ENCODE data around the gene SEM1.
"Not testable (repeated sequence)": the region's sequence is repeated elsewhere in the genome, so short reads cannot be mapped to it uniquely, and the experiment has no call there.

The SEM1 gene

DNA sequence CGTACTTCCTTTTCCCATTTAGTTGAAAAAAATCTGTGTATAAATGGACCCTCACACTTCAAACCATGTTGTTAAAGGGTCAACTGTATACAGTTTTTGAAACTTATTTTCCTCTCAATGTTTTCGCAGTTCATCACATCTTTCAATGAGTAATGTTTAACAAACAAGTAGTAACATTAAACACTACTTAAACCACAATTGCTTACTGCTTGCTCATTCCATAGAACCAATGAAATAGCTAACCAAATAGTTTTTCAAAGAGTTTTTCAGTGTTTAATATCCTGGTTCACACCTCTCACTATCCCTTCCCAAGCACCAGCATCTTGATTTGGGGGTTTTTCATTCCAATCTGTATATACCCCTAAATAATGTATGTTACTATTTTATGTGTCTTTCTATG lies 9.1 kb downstream of the SEM1 start:
- DNase-seq, result no peak

DNA sequence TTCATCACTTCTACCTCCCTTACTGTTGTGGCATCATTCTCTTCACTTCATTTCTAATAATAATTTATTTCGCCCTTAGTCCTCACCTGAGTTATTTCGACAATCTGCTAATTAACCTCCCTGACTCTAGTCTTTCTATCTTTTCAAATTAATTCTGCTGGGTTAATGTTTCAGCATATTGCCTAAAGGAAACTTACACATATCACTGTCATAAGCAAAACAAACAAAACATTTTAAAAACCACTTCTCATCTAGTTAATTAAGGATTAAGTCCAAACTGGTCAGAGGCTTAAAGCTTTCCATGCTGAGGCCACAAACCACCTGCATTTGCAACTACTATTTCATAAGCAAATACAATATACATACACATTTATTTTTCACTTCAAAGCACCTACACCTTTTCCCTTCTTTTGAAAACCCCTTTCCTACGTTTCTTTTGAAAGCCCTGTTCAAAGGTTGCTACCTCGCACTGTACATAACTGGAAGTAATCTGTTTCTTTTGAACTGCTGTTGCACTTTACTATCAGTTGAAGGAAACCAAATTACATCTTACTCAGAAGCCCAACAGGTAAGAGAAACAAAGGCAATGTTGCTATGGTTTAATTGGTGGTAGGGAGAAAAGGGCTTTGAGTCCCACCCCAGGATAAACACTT lies 10.3 kb downstream of the SEM1 start:
- DNase-seq, result no peak

GRCh38 chr7:96698449-96698848 lies 11.2 kb downstream of the SEM1 start:
- not testable (repeated sequence) for DNase-seq

GRCh38 chr7:96697822-96698221 lies 11.8 kb downstream of the SEM1 start:
- DNase-seq, result no peak

GRCh38 chr7:96695581-96695980 lies 14.1 kb downstream of the SEM1 start:
- DNase-seq, result no peak

GRCh38 chr7:96694082-96694481 lies 15.6 kb downstream of the SEM1 start:
- DNase-seq, result no peak

- DNase-seq, result no peak
Observed at GRCh38 chr7:96691702-96692101, 17.9 kb downstream of the SEM1 start.

GRCh38 chr7:96689414-96689813 lies 20.2 kb downstream of the SEM1 start:
- DNase-seq, result no peak

DNA sequence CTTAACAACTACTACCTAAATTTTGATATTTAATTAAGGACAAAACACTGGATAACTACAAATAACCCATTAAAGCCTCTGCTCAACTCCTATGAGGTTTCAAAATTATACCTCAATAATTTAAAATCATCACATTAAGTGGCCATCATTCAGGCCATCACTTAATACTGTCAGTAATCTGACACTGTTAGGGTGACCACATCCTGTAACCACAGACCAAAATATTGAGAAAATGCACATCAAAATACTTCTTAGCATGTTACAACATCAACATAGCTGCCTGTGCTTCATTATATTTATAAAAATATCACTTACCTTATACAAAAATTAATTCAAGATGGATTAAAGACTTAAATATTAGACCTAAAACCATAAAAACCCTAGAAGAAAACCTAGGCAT lies 23.3 kb downstream of the SEM1 start:
- no peak for DNase-seq

DNA sequence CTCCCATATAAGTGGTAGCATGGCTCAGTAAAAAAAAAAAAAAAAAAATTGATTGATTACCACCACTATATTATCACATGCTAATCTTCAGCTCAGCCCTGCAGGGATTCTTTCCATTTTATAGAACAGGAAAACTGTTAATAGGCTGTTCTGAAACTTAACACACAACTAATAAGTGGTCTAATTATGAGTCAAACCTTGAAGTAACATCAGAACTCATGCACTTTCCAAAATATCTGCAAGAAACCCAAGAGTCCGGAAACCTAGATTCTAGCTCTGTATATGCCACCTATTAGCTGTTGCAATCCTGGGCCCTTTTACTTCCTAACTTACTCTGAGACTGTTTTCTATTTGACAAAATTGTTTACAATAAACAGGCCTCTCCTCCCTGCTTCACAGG lies 23.9 kb downstream of the SEM1 start:
- no peak for DNase-seq

- no peak for DNase-seq
Observed at GRCh38 chr7:96685353-96685752, 24.3 kb downstream of the SEM1 start.

- DNase-seq, result no peak
Observed at GRCh38 chr7:96679886-96680285, 29.8 kb downstream of the SEM1 start.

GRCh38 chr7:96676919-96677318 lies 32.7 kb downstream of the SEM1 start:
- DNase-seq, result no peak

DNA sequence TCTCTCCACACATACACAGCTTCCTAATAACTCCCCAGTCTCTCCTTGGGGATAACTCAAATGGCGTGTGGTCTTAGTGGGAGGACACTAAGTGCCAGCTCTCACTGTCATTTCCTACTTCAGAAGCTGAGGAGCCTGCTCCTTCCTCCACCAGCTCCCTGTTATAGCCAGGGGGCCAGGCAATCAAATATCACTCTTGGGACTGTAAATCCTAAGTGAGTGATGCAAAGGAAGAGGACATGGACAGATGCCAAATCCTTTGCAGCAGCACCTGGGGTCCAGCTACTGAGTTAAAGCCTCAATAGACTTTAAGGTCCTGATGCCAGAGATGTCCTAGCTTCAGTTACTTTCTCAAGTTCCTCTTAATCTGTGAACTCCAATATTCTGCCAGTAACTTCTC lies 34.1 kb downstream of the SEM1 start:
- no peak for DNase-seq

DNA sequence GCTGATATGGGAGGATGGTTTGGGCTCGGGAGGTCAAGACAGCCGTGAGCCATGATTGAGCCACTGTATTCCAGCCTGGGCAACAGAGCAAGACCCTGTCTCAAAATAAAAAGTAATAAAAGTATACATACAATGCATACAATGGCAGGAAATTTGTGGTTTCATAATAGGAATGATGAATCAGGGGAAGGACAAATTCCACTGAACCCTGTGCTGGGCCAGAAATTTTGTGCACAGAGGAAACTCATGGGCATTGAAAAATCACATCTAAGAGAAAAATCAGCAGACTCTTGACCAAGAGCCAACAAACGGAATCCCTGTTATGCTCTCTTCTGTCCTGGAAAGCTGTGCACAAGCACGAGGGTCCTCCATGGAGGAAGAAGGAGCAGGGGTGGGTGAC lies 35.1 kb downstream of the SEM1 start:
- DNase-seq, result no peak

GRCh38 chr7:96671854-96672253 lies 37.8 kb downstream of the SEM1 start:
- no peak for DNase-seq

- no peak for DNase-seq
Observed at GRCh38 chr7:96670338-96671289, 39.0 kb downstream of the SEM1 start.

DNA sequence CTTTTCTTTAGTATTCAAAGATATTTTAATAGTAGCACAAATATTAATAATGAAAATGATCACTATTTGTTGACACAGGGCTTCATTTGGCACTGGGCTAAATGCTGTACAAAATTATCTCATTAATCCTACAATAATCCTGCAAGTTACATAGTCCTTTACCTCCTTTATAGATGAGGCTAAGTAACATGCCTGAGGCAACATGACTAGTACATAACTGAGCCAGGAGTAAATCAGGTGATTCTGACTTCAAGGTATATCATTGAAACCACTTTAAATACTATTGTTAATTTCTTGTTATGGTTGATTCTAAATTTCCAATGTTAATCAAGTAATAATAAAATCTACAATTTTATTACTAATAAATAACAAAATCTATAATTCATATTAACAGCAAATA lies 39.8 kb downstream of the SEM1 start:
- DNase-seq, result no peak

GRCh38 chr7:96667026-96667425 lies 42.6 kb downstream of the SEM1 start:
- DNase-seq, result no peak

GRCh38 chr7:96665689-96666088 lies 44.0 kb downstream of the SEM1 start:
- no peak for DNase-seq

GRCh38 chr7:96664793-96665192 lies 44.9 kb downstream of the SEM1 start:
- no peak for DNase-seq

- no peak for DNase-seq
Observed at GRCh38 chr7:96663871-96664445, 45.7 kb downstream of the SEM1 start.

DNA sequence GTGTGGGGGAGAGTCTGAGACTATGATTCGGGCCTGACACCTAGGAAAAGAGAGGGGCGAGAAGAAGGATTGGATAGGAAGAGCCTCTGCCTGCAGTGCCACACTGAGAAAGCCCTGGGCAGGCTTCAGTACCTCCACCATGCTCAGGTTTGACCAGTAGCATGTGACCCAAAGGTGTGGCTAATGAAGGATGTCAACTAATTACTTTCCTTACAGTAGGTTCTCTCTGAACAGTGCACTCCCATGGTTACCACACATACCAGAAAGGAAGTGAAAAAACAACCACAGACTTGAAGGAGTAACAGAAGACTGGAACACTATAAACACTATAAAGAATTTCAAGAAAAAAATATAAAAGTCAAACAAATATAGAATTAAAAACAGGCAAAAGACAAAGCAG lies 46.2 kb downstream of the SEM1 start:
- no peak for DNase-seq

DNA sequence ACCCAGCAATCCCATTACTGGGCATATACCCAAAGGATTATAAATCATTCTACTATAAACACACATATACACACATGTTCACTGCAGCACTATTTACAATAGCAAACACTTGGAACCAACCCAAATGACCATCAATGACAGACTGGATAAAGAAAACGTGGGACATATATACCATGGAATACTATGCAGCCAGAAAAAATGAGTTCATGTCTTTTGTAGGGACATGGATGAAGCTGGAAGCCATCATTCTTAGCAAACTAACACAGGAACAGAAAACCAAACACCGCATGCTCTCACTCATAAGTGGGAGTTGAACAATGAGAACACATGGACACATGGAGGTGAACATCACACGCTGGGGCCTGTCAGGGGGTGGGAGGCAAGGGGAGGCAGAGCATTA lies 47.5 kb downstream of the SEM1 start:
- DNase-seq, result not testable (repeated sequence)

Data from stimulated activated naive CD4-positive, alpha-beta T cell treated with Interleukin-2 at 50 U/mL for 16 hours (primary cell).